Activated T-helper 9 cell treated with anti-CD3 and anti-CD28 coated beads, Interleukin-2, amount 50 U/mL, for 16 hours (primary cell): ENCODE measurements around the gene UBN2.

ENCODE experiments used
- DNase-seq: peaks from one replicate; pipeline ENCODE4 v3.0.0-alpha.2; 2020; ENCODE audit warnings: low read depth

UBN2 gene

GRCh38 chr7:139355320-139355719 is 124.3 kb downstream of the UBN2 start:
- DNase-seq = no peak
